Femur (tissue), 1 donor: Measurements from ENCODE around the gene CFAP221.

Source experiments
- DNase-seq: peaks from one replicate; pipeline ENCODE4 v3.0.0-alpha.2; 2017

CFAP221 gene

GRCh38 chr2:119702918-119703401 is 158.7 kb downstream of the CFAP221 start:
- peak; percentile 75 for DNase-seq

GRCh38 chr2:119703526-119703925 is 159.3 kb downstream of the CFAP221 start:
- DNase-seq, result no peak

- DNase-seq, result no peak
Measured at GRCh38 chr2:119704670-119705120, 160.4 kb downstream of the CFAP221 start.

- DNase-seq, result no peak
Measured at GRCh38 chr2:119706221-119706620, 162.0 kb downstream of the CFAP221 start.
